Measurements from ENCODE around the gene EGFL7.

The EGFL7 gene

DNA sequence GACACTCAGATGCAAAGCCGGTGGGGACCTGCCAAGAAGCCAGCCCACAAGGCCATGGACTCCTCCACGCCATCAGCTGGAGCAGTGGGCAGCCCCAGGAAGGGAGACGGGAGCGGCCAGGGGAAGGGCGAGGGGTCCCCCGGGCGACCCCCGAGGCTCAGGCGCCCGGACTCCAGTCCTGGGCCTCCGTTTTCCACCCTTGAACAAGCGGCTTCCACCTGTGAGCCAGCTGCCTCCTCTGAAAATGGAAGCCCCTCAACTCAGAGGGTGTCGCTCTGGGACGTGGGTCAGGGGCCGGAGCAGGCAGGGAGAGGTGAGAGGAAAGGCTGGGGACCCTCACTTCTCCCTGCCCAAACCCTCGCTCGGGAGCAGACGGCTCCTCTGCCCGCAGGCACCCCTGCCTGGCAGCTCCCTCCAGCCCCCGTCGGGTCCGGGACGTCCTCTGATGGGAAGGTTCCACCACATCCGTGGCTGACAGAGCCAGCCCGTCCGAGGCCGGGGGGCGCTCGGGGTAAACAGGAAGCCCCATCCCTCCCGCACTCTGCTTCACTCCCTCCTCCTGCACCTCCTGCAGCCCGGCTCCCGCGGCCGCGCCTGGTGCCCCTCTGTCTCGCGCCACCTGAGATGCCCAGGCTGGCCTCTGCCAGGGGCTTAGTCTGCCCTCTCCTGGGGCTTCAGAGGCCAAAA is 3.7 kb upstream of the EGFL7 start:
- DNase-seq = no peak

DNA sequence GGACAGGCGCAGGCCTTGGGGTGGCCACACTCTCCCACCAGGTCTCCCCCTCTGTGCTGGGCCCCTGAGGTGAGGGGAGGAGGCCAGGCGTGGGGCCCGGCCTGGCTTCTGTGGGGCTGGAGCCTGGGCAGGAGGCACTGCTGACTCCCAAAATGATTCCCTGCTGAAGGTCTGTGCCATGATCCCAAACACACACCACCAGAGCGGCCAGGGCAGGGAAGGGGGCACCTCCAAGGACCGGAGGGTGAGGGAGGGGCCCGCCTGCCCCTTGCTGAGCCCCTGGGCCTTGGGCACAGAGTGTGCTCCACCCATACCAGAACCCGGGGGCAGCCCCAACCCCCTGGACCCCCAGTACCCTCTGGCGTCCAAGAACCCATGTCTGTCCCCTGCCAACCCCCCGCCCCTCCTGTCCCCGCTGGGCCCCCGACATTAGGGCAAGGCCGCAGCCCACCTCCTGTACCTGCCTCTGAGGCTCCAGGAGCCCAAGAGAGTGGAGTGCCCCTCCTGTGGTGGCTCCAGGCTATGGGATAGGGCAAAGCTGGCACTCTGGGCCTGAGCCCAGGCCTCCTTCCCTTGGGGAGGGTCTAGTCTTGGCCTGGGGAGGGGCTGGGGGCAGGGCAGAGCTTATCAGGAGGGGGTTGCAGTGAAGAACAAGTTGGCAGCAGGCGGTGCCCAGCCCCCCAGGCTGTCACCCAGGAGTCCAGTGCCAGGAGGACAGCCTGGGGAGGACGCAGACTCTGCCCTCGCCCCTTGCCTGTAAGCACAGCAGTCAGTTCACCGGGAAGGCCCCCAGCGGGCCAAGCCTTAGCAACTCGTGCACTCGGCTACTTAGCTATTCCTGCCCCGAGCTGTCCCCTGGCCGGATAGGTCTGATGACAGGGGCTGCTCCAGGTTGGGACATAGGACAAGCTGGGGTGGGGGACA is 2.6 kb upstream of the EGFL7 start:
- DNase-seq = no peak

DNA sequence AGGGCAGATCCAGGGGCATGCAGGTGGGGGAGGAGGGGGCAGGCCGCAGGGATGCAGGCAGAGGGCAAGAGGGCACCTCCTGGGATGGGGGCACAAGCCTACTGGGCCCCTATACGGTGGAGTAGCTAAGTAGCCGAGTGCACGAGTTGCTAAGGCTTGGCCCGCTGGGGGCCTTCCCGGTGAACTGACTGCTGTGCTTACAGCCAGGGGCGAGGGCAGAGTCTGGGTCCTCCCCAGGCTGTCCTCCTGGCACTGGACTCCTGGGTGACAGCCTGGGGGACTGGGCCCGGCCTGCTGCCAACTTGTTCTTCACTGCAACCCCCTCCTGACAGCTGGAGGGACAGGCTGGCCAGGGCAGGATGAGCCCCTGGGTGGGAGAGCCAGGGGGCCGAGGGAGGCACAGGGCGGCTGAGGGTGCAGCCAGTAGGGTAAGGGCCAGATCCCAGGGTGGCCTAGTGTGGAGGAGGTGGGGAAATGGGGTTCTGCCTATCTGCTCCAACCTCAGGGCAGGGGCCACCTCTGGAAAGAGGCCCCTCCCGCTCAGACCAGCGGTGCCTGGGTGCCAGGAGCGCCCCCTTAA is 1.7 kb upstream of the EGFL7 start:
- no peak for DNase-seq

DNA sequence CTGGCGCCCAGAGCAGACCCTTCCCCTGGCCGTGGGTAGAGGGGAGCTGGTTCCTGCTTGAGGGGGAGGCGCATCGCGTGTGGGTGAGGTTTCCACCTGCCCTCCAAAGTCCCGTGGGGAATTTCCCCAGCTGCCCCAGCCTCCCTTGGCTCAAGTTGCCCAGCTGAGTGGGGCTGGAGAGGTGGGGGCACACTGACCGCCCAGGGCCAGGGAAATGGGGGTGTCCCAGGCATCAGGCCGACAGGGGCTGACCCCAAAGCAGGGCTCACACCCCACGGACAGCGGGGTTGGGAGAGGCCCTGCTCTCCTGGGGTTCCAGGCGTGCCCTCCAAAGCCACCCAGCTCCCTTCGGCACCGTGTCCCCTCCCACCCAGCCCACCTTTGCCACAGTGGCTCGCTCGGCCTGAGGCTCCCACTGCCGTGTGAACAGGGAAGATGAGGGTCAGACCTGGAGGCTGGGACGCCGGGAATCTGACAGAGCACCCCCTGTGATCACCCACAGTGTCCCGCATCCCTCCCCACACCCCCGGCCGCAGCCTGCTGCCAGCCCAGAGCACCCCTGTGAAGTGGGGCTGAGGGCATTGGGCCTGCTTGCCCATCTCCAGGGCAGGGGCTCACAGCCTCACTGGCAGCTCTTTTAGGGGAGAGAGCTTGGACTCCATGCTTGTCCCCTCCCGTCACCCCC is 933 bp upstream of the EGFL7 start:
- no peak for DNase-seq

DNA sequence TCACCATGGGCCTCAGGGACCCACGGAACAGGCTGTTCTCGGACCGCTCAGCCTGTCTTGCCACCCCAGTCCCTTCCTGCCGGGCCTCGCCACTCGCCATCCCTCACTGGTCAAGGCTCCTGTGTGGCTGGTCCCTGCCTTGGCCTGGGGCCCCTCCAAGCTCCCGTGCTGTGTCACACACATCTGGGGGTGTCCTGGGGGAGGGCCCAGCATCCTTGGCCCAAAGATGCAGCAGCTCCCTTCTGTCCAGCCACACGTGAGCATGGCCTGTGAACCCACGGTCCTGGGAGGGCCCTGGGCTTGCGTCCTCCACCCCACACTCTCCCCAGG is 425 bp upstream of the EGFL7 start:
- DNase-seq = no peak

DNA sequence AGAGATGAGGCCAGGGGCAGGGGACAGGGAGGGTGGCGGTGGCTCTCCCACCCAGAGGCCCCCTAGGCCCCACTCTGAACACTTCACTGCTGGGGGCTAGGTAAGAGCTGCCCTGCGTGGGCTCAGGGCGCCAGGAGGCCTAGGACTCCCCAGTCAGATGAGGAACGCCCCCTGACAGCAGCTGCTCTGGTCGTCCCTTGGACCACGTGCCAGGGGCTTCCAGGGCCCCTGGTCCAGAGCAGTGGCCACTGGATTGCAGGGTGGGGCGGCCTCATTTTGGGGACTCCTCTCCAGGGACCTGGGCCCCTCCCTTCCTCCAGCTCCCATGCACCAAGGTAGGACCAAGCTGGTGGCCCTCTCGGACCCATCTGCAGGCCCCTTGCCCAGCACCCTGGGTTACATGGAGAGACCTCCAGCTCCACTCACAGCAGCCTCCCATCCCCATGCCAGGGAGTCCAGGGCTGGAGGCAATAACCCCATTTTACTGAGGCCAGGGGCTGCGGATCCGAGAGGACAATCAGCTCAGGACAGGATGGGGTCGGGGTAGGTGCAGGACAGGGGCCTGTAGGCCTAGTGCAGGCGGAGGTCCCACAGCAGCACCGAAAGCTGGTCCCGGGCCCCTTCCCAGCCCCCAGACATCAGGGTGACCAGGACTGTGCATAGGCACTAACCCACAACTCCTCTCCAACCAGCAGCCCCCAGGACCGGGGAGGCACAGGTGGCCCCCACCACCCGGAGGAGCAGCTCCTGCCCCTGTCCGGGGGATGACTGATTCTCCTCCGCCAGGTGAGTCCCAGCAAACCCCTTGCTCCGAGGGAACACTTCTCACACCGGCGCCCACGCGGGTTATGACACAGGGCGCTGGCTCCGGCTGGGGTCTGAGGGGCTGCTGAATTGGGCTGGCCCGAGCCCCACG is 1.5 kb downstream of the EGFL7 start:
- no peak for DNase-seq

DNA sequence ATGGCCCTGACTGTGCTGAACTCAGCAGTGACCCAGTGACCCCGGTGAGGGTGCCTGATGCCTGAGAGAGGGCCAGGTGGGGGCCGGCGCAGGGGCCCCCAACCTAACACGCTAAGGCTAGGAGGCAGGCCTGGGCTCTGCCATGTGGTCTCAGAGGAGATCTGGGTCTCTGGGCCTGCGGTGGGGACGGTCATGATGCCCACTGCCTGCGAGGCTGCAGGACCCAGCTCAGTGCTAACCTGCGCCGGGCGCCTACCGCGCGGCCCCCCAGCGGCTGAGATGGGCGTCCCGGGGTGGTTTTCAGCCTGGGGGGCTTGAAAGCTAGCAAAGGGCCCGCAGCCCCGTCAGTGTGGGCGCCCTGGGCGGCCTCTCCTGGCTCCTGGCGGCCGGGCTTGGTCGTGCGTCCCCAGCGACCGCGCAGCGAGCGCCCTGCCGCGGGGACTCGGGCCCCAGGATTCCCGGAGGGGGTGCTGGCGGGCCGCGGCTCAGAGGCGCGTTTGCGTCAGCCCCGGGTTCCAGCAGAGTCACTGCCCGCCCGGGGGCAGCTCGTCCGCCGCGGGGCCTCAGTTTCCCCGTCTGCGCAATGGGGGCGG is 2.5 kb downstream of the EGFL7 start:
- DNase-seq = no peak

DNA sequence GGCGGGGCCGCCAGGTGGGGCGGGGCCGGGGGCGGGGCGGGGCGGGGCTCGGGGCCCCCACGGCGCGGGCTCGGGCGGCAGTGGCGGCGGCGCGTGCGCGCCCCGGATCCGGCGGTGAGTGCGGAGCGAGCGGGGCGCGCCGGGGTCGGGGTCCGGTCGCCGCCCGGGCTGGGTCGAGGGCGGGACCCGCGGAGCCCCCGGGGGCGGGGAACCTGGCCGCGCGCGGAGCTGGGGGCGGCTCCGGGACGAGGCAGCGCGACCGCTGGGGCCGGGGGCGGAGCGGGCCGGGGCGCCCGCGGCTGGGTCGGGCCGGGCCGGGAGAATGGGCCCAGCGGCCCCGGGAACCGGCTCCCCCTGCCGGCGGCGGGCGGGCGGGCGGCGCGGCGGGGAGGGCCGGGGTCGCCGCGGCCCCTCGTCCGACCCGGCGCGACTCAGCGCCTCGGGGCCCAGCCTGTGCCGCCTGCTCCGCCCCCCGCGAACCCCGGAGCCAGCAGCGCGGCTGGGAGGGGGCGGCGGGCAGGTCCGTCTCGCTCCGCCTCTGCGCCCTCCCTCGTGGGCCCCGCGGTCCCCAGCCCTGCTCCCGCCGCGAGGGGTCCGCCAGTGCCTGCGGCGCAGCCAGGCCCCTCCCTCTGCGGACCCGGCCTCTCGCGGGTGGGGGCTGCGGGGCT is 3.1 kb downstream of the EGFL7 start:
- DNase-seq = peak in 2 of 58 donors; percentile 20 to 21

DNA sequence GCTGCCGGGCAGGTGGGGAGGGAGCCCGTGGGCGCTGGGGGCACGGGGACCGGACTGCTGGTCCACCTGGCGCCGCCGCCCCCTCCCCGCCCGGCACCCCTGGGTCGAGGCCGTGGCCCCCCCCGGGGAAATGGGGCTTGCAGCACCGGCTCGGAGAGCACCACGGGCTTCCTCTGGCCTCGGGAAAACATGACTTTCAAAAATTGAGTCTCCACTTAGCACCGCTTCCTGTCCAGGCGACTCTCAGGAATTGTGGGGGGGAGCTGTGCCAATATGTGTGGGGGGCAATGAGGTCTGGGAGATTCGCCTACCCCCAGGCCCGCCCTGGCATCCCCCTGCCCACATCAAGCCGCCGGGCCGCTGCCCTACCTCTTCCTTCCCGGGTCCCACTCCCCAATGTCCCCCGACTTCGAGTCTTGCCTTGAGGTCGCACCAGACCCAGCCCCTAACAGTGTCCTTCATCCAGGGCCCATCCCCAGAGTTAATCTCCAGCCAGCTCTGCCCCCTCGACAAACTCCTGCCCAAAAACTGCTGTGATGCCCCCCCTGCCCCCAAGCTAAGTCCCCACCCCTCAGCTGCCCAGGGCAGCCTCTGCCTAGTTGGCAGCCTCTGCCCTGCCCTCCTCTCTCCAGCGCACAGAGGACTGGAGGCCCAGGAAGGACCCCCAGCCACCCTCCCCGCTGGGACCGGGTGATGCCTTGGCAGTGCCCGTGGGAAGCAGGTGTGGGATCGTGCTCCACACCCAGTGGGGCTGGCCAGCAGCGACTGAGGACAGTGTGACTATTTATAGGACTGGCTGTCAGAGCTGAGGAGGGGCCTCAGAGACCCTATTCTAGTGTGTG is 3.9 kb downstream of the EGFL7 start:
- DNase-seq = no peak

DNA sequence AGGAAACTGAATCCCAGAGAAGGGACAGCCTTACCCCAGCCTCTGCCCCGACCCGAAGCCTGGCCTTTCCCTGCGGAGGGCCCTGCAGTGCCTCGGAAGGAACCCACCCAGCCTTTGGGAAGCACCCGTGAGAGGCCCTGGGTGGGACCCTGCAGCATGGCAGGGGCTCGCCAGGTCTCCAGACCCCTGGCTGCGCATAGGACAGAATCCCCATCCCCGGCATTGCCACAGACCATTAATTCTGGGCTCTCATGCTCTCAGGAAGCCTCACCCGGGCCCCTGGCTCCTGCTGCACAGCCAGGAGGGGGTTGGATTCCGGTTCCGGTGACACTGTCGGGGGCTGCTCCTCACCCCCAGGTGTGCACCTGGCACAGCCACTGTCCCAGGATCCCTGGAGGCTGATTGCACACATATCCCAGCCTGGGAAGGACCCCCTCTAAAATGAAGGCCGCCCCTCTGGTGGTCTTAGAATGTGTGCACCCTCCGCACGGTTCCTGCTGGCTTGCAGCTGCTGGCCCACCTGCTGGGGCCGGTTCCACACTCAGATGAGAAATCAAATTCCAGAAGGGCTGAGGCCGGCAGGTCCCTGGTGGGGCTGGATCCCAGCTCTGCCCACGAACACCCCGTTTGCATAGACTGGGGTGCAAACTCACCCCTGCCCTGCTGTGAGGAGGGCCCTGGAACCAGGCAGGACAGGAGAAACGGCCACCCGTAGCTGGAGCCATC is 4.7 kb downstream of the EGFL7 start:
- no peak for DNase-seq

DNA sequence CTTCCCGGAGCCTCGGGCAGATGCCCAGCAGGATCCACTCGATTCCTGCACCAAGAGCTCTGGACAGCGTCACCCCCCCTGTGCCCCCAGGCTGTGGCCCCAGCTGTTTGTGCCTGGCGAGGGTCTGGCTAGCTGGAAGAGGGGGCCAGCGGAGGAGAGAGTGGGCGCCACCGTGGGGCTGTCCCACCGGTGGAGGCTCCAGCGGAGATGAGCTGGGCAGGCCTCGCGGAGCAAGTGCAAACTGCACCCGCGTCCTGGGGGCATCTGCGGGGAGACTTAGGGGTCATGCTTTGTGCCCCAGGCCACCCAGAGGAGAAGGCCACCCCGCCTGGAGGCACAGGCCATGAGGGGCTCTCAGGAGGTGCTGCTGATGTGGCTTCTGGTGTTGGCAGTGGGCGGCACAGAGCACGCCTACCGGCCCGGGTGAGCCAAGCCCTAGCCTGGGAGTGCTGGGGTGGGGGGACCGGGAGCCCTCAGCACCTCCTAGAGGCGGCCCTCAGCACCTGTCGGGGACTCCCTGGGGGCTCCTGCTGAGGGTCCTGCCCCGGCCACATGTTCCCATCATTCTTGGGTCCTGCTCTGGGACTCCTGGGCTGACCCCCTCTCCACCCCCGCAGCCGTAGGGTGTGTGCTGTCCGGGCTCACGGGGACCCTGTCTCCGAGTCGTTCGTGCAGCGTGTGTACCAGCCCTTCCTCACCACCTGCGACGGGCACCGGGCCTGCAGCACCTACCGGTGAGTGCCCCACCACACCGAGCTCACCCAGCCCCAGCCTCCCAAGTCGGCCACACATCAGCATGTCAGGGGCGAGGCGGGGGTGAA is 5.4 kb downstream of the EGFL7 start:
- DNase-seq = no peak

DNA sequence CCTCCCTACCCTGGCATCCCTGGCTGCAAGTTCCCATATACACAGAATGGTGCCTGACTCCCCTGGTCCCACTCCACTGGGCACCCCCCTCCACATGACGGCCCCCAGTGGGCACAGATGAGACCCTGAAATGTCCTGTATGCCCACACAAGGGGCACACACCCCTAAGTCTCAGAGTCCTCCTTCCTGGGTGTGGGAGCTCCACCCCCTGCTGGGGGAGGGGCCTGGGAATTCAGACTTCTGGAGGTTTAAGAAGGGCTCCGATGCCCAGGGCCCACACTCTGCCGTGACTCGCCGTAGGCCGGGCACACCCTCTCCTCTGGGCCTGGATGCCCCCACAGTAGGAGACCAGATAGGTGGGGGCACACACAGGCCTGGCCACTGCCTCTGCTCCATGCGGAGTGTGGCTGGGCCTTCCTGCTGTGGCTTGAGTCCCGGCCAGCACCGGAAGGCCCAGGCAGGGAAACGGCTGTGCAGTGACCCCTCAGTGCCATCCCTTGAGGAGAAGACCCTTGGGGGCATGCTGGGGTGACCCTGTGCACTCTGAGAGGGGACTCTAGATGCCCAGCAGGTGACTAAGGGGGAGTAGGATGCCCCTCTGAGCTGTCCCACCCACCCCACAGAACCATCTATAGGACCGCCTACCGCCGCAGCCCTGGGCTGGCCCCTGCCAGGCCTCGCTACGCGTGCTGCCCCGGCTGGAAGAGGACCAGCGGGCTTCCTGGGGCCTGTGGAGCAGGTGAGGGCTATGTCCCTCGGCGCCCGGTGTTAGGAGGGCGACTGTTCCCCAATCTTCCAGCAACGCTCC is 6.5 kb downstream of the EGFL7 start:
- DNase-seq = peak in 1 of 58 donors; percentile 15

DNA sequence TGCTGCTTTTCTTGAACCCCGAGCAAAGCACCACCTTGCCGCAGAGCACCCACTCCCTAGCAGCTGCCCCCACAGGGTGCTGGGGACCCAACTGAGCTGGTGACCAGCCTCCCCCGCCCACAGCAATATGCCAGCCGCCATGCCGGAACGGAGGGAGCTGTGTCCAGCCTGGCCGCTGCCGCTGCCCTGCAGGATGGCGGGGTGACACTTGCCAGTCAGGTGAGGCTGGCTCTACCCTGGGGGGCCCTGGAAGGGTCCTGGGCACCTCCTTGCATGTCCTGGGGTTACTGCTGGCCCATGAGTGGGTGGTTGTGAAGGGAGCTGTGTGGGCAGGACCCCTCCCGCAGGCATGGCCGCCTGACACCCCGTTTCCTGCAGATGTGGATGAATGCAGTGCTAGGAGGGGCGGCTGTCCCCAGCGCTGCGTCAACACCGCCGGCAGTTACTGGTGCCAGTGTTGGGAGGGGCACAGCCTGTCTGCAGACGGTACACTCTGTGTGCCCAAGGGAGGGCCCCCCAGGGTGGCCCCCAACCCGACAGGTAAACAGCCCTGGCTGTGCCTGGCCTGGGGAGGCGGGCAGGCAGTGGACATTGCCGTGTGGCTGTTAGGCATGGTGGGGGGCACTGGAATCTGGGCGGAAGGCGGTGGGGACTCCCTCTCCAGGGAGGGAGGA is 7.2 kb downstream of the EGFL7 start:
- DNase-seq = peak in 1 of 58 donors; percentile 23

DNA sequence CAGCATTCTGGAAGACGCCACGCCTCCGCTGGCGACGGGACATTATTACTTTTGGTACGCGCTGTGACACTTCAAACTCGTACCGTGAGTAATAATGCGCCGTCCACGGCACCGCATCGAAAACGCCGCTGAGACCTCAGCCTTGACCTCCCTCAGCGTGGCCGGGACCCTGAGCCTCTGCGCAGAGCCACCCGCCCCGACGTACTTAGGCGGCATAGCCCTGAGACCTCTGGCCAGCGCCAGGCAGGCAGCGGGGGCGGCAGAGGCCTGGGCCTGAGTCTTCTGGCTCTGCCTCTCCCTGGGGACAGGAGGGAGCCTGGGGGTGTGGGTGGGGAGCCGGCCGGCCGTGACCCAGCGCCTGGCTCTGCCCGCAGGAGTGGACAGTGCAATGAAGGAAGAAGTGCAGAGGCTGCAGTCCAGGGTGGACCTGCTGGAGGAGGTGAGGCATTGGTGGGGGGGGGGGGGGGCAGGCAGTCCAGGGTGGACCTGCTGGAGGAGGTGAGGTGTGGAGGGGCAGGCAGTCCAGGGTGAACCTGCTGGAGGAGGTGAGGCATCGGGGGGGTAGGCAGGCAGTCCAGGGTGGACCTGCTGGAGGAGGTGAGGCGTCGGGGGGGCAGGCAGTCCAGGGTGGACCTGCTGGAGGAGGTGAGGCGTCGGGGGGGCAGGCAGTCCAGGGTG is 8.0 kb downstream of the EGFL7 start:
- DNase-seq = no peak

DNA sequence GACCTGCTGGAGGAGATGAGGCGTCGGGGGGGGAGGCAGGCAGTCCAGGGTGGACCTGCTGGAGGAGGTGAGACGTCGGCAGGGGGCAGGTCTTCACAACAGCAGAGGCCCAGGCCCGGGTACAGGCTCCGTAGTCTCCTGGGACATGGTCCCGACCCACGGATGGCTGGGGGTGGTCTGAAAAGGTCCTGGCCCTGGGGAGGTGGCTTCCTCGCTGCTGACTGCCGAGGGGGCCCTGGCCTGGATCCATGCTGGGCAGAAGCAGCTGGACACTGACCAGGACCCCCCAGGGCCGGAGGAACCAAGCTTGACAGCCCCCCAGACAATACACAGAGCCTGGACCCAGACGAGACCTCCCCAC is 8.5 kb downstream of the EGFL7 start:
- no peak for DNase-seq

Data from anterior cingulate cortex (tissue), 58 donors.